ENCODE data around the gene SIAH2.

DNA sequence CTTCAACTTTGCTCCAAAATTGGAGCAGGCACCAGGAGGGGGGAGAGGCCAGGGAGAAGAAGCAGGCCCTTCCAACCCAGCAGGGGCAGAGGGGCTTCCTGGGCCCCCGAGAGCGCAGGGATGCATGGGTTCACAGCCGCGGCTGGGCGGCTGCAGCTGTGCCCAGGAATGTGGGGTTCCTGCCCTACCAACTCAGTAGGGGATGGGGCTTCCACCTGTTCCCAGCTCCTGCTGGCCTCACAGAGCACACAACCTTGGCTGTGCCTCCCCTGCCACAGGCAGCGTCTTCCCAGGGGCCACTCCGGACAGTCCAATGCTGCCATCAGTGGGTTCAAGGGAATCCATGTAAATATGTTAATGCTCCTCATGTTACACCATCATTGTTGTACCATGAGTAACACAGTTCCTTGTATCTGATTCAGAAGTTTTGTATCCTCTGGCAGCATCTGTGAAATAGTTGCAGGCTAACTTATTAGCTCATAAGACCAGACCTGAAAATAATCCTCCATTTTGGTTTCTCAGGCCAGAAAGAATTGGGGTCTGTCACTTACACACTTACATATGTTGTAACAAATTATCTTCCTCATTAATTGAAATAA lies 12.1 kb upstream of the SIAH2 start:
- TF ChIP-seq, protein P1, sequence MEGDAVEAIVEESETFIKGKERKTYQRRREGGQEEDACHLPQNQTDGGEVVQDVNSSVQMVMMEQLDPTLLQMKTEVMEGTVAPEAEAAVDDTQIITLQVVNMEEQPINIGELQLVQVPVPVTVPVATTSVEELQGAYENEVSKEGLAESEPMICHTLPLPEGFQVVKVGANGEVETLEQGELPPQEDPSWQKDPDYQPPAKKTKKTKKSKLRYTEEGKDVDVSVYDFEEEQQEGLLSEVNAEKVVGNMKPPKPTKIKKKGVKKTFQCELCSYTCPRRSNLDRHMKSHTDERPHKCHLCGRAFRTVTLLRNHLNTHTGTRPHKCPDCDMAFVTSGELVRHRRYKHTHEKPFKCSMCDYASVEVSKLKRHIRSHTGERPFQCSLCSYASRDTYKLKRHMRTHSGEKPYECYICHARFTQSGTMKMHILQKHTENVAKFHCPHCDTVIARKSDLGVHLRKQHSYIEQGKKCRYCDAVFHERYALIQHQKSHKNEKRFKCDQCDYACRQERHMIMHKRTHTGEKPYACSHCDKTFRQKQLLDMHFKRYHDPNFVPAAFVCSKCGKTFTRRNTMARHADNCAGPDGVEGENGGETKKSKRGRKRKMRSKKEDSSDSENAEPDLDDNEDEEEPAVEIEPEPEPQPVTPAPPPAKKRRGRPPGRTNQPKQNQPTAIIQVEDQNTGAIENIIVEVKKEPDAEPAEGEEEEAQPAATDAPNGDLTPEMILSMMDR (conservative IDR thresholded peaks at IDR 0.05; ENCODE audit: low read length) = no peak
- no peak for TF ChIP-seq EZH2phosphoT487 (IDR thresholded peaks at IDR 0.05; ENCODE audit: borderline replicate concordance, low read depth, low read length)

Measured in OCI-LY7 (cell line).